ENCODE results near the gene COX14. TPM values are rescaled to one million over a fixed set of nuclear protein-coding genes. Genes with fewer than 3 reads are reported as not detected.
A peak's percentile ranks its signal among the peaks of the same experiment; 100 is the strongest.

Gene COX14
- total RNA-seq, 1 donor from 2014 or later = 49.7 TPM

DNA sequence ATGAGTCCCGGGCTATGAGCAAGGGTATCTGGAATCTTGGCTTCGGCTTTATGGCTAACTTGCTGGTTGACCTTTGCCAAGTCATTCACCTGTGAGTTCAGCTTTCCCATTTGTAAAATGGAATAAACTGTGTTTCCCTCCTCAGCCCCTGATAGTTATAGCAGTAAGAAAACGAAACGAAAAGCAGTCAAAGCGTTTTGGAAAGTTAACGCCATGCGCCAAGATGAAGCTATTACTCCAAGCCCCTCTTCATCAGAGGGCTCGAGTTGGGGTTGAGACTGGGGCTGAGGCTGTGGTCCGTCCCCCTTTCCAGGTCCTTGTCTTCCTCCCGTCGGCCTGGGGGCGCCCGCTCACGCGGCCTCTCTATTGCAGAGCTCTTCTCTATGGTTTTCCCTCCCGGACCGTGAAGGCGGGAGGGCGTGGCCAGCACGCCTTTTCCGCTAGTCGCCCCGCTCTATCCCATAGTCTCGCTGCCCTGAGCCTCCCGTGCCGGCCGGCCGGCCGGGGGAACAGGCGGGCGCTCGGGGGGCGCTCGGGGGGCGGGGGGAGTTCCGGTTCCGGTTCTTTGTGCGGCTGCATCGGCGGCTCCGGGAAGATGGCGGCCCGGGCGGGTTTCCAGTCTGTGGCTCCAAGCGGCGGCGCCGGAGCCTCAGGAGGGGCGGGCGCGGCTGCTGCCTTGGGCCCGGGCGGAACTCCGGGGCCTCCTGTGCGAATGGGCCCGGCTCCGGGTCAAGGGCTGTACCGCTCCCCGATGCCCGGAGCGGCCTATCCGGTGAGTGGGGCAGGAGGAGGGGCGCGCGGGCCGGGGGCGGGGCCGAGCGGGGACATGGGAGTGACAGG lies 27.0 kb upstream of the COX14 start, which contains the start of gene SMARCD1:
Gene SMARCD1, plus strand, starts transcription at position 568 of the 840 bp plus-strand sequence. Its CDS starts 28 bp downstream, at position 596.
- peak within 1 kb of the TSS; percentile 74 for H3K27ac ChIP-seq (ENCODE audit: low read depth, low read length)
- H3K36me3 ChIP-seq (ENCODE audit: insufficient read depth, low read length) = peaks cover 32% of the 10 kb centered on the region
- H3K4me1 ChIP-seq (ENCODE audit: insufficient read depth, low read length) = peaks cover 38% of the 10 kb centered on the region
- Mint-ChIP-seq H3K4me3 (ENCODE audit: unreplicated experiment) (peak within 1 kb of the TSS; percentile 91), H3K27me3 (ENCODE audit: low read depth, unreplicated experiment) (peaks cover 4% of the 10 kb centered on the region), H3K27ac (ENCODE audit: unreplicated experiment) (peak within 1 kb of the TSS; percentile 88), H3K36me3 (ENCODE audit: low read depth, unreplicated experiment) (peaks cover 6% of the 10 kb centered on the region), H3K9me3 (ENCODE audit: unreplicated experiment) (no peaks in the 10 kb centered on the region), H3K4me1 (ENCODE audit: low read depth, unreplicated experiment) (peaks cover 29% of the 10 kb centered on the region)
- FAIRE-seq (no peak), DNase-seq (ENCODE audit: low read depth) (peak; percentile 80)
- H3K4me3 ChIP-seq (ENCODE audit: insufficient read depth, low read depth, low read length) = peak within 1 kb of the TSS; percentile 94
- H3K4me2 ChIP-seq (ENCODE audit: low read length) = peak within 1 kb of the TSS; percentile 97
- no peaks in the 10 kb centered on the region for H3K9me3 ChIP-seq (ENCODE audit: insufficient read depth, low read depth, low read length)
- no peaks in the 10 kb centered on the region for H3K27me3 ChIP-seq (ENCODE audit: insufficient read depth, low read length)
- peaks cover 27% of the 10 kb centered on the region for H3K79me2 ChIP-seq (ENCODE audit: insufficient read depth, low read length)
- peak within 1 kb of the TSS; percentile 89 for H3K9ac ChIP-seq (ENCODE audit: low read length)
- peaks cover 32% of the 10 kb centered on the region for H4K20me1 ChIP-seq (ENCODE audit: insufficient read depth, low read length)
- peak; percentile 55 for TF ChIP-seq CTCF (IDR thresholded peaks at IDR 0.05; ENCODE audit: insufficient read depth, low read depth, low read length)
- TF ChIP-seq EZH2 (IDR thresholded peaks at IDR 0.05; ENCODE audit: insufficient read depth, low read length) = no peak
- peak within 1 kb of the TSS; percentile 92 for H2AFZ ChIP-seq (ENCODE audit: low read depth, low read length)

DNA sequence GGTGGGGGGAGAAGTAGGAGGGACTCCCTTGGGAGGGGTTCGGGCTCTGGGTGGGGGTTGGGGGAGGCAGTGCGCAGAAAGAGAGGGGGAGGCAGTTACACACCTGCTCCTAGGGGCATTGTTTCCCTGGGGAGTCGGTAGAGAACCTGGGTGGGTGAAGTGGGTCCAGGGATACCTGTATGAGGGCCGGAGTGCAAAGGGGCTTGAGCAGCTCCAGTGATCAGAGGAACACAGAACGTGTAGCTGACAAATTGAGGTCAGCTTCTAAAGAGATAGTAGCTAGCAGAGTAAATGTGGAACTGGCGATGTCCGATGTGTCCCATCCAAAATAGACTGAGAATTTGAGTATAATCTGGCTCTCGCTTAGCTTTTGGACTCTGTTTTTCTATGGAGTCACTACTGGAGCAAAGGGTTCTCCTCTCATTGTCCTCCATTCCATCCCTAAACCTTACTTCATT lies 26.4 kb upstream of the COX14 start:
- peak overlapping the region; percentile 94 for H3K4me3 ChIP-seq (ENCODE audit: insufficient read depth, low read depth, low read length)
- H3K4me3 Mint-ChIP-seq (ENCODE audit: unreplicated experiment) = peak overlapping the region; percentile 91
- H3K9me3 ChIP-seq (ENCODE audit: insufficient read depth, low read depth, low read length) = no peaks in the 10 kb centered on the region
- H3K79me2 ChIP-seq (ENCODE audit: insufficient read depth, low read length) = peaks cover 27% of the 10 kb centered on the region
- DNase-seq (ENCODE audit: low read depth) = no peak
- H3K27me3 ChIP-seq (ENCODE audit: insufficient read depth, low read length) = no peaks in the 10 kb centered on the region
- peak overlapping the region; percentile 51 for H2AFZ ChIP-seq (ENCODE audit: low read depth, low read length)
- no peak for FAIRE-seq
- peak overlapping the region; percentile 97 for H3K4me2 ChIP-seq (ENCODE audit: low read length)
- H3K4me1 Mint-ChIP-seq (ENCODE audit: low read depth, unreplicated experiment) = peaks cover 29% of the 10 kb centered on the region
- H3K4me1 ChIP-seq (ENCODE audit: insufficient read depth, low read length) = peaks cover 38% of the 10 kb centered on the region
- no peaks in the 10 kb centered on the region for H3K9me3 Mint-ChIP-seq (ENCODE audit: unreplicated experiment)
- H3K27ac Mint-ChIP-seq (ENCODE audit: unreplicated experiment) = peak overlapping the region; percentile 66
- peak overlapping the region; percentile 89 for H3K9ac ChIP-seq (ENCODE audit: low read length)
- H3K27me3 Mint-ChIP-seq (ENCODE audit: low read depth, unreplicated experiment) = peaks cover 4% of the 10 kb centered on the region
- peak overlapping the region; percentile 12 for H3K27ac ChIP-seq (ENCODE audit: low read depth, low read length)
- H3K36me3 ChIP-seq (ENCODE audit: insufficient read depth, low read length) = peaks cover 37% of the 10 kb centered on the region
- H3K36me3 Mint-ChIP-seq (ENCODE audit: low read depth, unreplicated experiment) = peaks cover 8% of the 10 kb centered on the region
- TF ChIP-seq EZH2 (IDR thresholded peaks at IDR 0.05; ENCODE audit: insufficient read depth, low read length) (no peak), CTCF (IDR thresholded peaks at IDR 0.05; ENCODE audit: insufficient read depth, low read depth, low read length) (no peak)
- H4K20me1 ChIP-seq (ENCODE audit: insufficient read depth, low read length) = peaks cover 32% of the 10 kb centered on the region
